Activated T-cell treated with anti-CD3 and anti-CD28 coated beads, Interleukin-2, amount 50 U/mL, for 48 hours (primary cell): ENCODE measurements around the gene COL13A1.

Experiments
- DNase-seq, 2 experiments: peaks; one replicate each; pipeline ENCODE4 v3.0.0-alpha.2; 2020

COL13A1 gene

DNA sequence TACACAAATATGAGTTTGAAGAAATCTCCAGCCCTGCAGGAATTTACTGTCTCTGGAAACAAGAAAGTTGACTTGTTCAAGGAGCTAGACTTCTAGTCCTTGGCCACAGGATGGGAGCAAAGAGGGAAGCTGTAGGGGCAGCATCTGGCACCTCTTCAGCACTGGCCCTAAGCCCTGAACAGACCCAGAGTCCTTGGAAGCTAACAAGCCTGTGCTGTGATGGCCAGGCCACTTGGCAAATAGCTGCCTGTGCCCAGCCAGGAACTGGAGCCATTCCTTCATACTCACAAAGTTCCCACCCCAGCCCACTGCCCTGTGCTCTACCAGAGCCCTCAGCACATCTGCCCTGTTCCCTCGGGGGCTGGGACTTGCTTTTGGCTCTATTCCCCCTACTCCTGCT is 9.4 kb upstream of the COL13A1 start:
- no peak for DNase-seq

DNA sequence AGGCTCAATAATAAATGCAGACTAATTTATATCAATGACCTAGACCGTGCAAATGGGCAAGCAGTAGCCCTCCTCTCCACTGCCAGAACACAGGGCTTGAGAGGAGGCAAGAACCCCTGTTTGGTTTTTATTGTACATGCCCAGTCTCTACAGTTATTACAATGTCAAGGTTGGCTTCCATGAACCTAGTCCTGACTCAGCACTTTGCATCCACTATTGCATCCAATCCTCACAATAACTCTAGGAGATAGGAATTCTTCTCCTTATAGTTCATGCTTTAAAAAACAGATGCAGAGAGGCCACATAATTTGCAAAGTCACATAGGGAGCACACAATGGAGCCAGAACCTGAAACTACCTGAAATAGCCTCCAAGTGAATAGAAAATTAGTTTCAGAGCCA is 7.0 kb upstream of the COL13A1 start:
- no peak for DNase-seq

DNA sequence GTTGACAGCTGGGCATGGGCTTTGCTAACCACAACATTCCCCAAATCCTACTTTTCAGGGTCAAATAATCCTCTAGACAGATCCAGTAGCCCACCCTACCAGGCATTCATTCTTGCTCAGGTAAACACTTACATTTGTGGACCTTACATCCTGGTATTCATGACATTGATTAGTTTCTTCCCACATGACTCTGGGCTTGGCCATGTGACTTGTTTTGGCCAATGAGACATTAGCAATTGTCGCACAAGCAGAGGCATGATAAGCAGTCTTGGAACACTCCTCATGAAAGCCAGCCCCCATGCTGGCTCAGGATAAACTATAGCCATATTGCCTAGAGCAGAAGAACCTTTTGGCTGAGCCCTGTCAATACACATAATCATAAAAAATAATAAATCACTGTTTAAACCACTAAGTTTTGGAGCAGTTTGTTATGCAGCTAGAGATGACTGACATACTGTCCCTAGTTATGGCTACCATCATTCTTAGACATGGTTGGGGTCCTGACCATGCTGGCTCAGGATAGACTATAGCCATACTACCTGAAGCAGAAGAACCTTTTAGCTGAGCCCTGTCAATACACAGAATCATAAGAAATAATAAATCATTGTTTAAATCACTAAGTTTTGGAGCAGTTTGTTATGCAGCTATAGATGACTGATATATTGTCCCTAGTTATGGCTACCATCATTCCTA is 6.3 kb upstream of the COL13A1 start:
- no peak for DNase-seq

DNA sequence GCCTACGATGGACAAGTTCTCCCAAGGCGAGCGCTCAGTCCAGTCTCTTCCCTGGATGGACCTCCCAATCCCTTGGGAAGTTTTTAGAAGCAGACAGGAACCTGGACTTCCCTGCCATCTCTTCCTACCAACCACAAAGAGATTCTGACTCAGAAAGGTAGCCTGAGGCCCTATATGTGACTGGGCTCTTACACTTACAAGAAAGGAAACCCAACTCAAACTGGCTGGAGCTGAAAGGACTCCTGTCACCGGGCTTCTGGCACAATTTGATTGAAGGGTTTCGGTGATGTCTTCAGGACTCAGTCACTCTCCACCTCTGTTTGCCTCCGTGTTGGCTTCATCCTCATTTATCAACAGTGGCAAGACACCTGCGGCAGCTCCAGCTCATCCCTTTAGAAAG is 3.7 kb upstream of the COL13A1 start:
- no peak for DNase-seq

DNA sequence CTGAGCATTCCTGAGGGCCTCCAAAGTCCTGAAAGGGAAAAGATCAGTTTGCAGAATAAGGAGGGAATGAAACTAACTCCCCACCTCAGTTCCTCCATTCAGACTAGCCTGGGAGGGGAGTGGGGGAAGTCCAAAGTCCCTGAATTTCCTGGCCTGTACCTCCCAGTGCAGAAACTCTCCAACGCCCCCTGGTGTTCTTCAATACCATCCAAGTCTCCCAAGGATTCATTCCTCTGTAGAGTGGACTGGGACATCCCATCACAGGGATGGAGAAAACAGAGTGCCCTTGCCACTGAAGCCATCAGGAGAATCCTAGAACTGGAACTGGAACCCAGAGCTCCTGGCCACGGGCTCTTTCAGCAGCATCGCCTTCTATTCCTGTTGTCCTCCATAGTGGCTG is 1.6 kb upstream of the COL13A1 start:
- peak in 1 of 2 experiments; percentile 27 for DNase-seq

DNA sequence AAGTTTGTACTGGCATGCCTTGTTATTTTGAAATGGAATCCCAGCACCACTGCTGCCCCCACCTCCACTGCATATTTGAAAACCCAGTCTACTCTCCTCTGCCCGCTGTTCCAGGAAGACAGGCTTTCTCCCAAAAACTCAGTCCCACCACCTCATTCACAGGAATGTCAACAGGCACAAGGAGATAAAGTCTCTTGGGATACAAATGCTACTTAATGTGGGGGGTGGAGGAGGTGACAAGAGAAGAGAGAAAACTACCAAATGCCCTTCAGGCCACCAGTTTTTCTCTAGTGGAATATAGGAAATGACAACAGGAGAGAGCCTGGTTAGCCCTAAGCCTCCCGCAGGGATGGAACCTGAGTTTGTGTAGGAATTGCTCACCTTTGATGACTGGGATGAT is 1.0 kb upstream of the COL13A1 start:
- DNase-seq, result no peak

DNA sequence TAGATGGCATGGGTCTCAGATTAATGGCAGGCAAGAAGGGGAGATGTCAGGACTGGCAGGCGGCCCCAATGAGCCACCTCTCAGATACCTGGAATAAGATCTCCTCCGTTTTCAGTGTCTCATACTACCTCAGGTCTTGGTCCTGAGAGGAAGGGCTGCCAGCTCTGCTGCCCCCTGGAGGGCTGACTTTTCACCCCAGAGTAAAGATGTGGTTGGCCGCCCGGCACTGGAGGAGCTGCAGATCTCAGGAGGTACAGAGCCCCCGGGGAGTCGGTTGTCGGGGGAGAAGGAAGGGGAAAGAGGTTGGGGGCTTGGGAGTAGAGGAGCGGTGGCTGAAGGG is 642 bp upstream of the COL13A1 start:
- peak; percentile 61 to 68 for DNase-seq

DNA sequence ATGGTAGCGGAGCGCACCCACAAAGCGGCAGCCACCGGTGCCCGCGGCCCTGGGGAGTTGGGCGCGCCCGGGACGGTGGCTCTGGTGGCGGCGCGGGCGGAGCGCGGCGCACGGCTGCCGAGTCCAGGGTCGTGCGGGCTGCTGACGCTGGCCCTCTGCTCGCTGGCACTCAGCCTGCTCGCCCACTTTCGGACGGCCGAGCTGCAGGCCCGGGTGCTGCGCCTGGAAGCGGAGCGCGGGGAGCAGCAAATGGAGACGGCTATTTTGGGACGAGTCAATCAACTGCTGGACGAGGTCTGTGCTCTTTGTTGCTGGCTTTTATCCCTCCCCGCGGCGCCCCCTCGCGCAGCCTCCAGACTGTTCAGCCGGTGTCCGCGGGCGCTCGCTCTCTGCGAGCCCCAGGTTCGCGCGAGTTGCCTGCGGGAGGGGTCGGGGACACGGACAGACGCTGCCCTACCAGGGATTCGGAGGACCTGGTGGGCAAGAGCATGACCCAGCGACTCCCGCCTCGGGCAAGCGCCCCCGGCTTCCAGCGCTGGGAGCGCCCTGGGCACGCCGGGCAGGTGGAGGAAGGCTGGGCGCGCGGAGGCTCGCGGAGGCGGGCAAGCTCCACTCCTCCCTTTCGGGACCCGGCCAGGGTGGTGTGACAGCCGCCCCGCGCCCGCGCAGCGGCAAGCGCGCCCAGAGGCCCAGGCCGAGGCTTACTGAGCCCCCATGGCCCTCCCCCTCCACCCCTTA is 887 bp downstream of the COL13A1 start:
- peak; percentile 22 to 26 for DNase-seq

DNA sequence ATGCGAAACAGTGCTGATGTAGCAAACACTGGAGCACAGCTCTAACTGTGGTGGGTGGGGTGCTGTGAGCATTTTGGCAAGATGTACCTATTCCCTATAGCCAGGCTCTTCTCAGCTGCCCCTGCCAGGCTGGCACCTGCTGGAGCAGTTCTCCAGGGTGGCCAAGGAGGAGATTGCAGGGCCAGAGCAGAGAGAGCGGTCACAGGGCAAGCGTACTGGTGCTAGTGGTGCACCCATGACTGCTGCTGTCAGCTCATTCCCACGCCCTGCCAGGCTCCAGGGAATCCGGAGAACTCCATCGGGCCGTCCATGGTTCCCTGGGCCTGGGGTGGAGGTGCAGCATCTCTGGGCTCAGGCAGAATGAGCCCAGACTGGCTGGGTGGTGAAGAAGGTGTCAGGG is 2.1 kb downstream of the COL13A1 start:
- DNase-seq, result no peak

DNA sequence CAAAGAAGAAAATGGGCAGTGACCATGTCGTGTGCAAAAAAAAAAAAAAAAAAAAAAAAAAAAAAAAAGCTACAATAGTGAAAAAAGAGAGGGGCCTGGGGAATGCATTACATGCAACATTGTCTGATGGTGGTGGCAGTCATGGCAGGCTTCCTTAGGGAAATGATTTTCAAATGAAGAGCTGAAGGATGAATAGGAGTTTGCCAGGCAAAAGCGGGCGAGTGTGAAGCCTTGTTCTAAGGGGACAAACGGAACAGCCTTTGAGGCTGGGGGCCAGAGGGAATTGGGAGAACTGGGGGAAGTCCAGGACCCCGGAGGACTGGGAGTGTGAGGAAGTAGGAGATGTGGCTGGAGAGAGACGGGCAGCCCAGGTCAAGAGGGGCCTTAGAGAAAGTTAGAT is 3.1 kb downstream of the COL13A1 start:
- no peak for DNase-seq

DNA sequence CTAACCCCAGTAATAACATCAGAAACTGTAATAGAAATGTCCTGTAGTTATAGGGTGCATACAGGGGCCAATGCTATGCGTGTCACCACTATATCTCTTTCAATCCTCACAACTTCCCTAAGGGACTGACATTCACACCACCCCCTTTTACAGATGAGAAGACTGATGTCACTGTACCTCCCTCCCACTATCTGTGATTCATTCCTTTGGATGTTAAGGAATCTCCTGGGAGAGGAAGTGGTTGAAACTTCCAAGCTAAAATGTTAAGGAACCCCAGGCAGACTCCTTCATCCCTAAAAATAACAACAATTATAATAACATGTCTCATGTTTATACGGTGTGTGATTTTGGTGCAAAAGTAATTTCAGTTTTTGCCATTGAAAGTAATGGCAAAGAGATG is 5.4 kb downstream of the COL13A1 start:
- no peak for DNase-seq

DNA sequence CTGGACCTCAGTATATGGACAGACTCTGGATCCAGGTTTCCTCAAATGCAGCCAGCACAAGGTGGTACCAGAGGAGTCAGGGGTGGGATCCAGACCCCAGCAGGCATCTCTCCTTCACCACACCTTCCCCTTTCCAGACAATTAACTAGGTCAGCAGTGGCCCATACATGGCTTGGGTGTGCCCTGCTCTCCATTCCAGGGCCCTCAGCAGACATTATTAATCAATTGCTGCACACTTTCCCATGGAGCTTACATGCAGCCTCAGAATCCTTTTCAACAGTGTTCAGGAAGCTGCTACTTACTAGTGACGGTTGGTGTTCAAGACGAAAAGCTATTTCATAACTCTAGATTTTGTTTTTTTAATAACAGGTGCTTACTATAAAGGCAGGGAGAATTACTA is 6.0 kb downstream of the COL13A1 start:
- no peak for DNase-seq

DNA sequence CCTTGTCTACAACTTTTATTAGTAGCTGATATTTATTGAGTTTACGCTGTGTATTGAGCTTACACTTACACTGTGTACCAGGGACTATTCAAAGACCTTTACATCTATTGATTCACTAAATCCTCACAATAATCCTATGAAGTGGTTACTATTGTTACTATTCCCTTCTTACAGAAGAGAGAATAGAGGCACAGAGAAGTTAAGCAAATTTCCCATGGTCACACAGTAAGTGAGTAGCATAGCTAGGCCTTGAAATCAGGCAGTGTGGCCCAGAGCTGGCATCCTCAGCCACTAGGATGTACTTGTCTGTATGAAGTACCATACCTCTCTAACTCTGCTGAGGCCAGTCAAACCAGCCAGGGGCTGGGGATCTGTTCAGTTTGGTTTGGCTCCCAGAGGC is 7.6 kb downstream of the COL13A1 start:
- no peak for DNase-seq

DNA sequence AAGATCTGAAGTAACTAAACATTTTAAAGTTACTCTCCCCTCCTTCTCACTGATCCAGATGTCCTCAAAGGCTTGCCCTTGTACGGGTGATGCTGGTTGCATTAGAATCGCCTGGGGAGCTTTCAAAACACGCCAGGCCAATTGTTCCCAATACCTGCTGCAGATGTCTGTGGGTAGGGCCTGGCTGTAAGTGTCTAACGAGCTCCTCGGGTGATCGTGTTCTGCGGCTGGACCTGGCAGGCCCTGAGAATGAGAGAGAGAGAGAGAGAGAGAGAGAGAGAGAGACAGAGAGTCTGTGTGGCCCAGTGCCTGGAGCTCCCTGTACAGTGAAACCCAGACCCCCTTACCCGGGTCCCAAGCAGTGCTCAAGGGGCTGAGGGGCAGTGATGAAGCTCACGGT is 8.4 kb downstream of the COL13A1 start:
- no peak for DNase-seq

DNA sequence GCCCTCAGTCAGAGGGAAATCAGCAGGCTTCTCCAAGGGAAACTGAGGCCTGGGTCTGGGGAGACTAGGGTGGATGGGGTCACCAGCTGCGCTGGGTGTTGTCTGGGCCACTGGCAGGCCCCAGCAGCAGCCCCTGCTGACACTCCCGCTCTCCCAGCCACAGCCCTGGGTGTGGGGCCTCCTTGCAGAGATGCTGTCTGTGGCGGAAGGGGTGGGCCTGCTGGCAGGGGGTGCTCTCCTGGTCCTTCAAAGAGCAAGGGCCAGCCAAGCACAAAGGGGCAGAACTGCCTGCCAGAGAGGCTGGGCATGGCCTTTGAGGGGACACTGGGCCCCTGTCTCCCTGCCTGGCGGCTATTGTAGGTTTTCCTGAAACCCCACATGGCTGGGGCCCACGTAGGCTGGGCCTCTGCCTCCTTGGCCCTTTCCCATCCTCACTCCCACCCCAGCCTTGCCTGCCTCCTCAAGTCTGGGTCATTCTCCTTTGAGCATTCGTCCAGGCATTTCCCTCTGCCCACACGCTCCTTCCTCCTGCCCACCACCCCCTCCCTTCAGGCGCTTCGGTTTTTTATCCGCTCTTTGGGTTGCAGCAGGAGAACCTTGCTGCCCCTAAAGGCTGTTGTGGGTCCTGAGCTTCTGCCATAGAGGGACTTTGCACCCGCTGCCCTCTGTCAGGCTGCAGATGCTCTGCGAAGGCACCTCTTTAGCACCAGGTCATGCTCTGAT is 9.1 kb downstream of the COL13A1 start:
- DNase-seq, result no peak

DNA sequence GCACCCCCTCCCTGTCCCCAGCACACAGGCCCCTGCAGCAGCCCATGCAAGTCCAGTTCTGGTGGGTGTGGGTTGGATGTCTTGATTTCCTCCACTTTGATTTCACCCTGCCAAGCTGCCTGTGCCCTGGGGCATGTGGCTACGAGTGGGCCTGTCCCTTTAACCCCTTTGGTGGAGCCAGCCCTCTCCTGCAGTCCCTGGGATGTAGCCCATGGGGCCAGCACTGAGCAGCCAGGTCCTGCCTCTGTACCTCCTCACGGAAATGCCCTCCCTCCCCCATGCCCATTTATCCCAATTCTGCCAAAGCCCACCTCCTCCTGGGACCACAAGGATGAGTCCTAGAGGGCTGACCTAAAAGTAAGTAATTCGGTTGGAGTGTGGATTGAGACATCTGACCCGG is 11.9 kb downstream of the COL13A1 start:
- DNase-seq, result no peak

DNA sequence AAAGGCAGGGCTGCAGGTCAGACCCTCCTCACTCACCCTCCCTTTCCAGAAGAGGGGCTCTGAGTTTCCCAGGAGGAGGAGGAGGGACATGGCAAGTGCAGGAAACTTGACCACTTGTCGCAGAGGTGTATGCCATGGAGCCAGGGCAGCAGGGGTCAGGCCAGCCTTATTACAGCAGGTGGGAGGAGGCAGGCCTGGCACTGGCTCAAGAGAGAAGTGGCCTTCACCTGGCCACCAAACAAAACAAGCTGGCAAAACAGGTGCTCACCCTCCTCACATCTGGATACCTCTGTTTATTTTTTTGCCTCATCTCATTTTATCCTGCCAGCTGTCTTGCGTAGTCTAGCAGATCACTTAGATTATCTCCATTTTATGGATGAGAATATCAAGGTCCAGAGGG is 12.5 kb downstream of the COL13A1 start:
- no peak for DNase-seq

DNA sequence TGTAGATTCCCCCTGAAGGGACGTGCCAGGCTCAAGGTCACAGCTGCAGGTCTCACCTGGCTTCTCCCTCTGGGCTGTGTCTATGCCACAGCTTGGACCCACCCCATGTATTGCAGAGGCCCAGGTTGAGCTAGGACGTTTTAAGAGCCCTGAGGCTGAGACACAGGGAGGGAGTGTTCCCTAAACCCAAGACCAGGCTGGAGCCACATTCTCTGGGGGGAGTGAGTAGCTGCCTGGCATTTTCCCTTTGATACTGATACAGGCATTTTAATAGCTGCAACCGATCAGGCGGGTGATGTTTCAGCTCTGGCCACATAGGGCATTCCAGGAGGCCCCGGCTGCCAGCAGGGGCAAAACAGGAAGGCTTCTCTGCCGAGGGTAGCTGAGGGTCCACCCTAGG is 13.4 kb downstream of the COL13A1 start:
- no peak for DNase-seq

DNA sequence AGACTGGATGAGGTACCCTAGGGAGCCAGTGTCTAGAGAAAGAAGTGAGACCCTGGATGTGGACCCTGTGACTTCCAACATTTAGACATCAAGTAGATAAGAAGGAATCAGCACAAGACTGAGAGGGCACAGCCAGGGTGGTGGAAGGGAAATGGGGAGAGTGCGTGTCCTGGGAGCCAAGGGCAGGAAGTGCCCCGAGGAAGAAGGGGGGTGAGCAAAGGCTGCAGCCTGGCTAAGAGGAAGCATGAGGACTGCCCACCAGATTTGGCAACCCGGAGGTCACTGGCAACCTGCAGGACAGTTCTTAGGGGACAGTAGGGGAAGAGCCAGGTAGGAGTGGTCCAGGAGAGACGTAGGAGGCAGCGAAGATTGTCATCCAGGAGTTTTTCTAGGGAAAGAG is 14.8 kb downstream of the COL13A1 start:
- no peak for DNase-seq

DNA sequence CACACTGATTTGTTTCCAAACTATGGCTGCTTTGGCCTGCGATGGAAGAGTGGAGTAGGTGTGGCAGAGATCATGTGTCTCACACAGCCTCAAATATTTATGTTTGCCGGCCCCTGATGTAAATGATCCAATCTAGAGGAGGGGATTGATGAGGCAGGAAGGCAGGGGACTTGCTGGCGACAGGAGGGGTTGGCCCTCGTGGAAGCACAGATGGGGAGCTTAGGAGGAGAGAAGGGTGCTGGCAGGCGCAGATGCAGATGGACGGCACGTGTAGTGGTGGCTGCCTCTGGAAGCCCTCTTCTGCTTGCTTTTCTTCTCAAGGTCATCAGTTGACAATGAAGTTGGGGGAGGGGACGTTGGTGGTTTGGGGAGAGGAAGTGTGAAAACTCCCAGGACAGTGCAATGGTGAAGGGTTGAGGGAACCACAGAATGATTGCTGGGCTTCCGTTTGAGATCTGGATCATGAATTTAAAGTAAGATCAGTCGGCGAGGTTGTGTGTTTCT is 15.4 kb downstream of the COL13A1 start:
- DNase-seq, result no peak

DNA sequence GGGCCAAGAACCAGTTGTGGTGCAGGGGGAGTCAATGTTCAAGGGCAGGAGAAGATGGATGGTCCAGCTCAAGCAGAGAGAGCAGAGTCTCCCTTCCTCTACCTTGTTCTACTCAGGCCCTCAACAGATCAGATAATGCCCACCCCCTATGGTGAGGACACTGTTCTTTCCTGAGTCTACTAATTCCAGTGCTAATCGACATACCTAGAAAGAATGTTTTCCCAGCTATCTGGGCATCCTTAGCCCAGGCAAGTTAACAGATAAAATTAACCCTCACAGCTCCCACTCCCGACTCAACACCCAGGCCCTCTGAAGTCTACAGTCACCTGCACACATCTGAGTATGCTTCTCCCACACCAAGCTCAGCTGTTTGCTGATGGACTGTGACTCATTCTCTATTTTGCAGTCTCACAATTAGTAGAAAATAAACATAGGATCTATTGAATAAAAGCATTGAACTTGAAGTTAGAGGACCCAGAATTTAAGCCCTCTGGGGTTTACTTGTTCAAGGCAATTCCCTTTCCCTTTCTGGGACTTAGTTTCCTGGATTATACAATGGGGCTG is 17.1 kb downstream of the COL13A1 start:
- no peak for DNase-seq

DNA sequence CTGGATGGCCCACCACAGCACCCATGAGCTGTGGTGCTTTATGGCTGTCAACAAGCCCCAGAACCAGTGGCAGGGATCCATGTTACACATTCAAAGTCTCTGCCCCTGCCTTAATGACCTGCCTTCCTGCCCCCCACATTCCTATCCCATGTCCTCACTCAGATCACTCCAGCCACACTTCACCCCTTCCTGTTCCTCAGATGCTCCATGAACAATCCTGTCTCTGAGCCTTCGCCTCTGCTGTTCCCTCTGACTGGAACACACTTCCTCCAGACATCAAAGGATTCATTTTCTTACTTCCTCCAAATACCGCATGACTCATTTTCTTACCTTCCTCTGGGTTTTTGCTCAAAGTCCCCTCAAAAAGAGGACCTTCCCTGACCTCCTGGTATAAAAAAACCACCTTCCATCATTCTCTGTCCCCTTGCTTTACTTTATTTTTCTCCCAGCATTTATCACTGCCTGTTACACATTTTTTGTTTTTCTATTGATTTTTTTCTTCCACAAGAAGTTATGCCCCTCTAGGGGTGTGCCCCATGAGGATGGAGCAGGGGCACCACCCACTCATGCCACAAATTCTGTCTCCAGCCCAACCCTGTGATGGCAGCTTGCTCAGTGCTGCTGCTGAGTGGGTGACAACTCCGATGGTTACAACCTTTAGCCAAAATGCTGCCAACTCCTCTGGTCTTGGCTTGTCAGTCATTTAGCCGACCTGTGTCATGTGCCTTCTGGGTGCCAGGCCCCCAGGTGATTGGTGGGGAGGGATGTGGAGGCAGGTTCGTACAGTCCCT is 18.2 kb downstream of the COL13A1 start:
- no peak for DNase-seq

DNA sequence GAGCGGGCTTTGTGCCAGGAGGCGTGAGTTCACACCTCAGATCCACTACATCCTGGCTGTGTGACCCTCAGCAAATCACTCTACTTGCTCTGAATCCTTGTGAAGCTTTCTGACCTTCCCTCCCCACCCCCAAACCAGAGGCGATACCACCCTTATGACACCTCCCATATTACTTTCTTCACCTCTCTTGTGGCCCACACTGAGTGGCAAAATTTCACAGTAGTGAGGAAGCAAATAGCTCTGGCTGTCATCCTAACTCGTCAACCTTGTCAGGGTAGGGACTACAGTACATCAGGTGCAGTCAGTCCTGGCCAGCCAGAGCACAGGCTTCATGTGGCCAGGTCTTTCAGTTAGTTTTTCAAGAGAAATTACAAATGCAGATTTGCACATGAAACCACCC is 19.1 kb downstream of the COL13A1 start:
- no peak for DNase-seq
